ENCODE measurements around the gene SIGLEC7.
A peak's percentile ranks its signal among the peaks of the same experiment; 100 is the strongest.

The SIGLEC7 gene

GRCh38 chr19:51119101-51119500 is 23.0 kb upstream of the SIGLEC7 start:
- no peak for DNase-seq

- no peak for DNase-seq
Observed at GRCh38 chr19:51119611-51120010, 22.5 kb upstream of the SIGLEC7 start.

- DNase-seq, result no peak
Observed at GRCh38 chr19:51120160-51120559, 21.9 kb upstream of the SIGLEC7 start.

- no peak for DNase-seq
Observed at GRCh38 chr19:51121257-51121656, 20.8 kb upstream of the SIGLEC7 start.

- no peak for DNase-seq
Observed at GRCh38 chr19:51122112-51122981, 19.8 kb upstream of the SIGLEC7 start.

- DNase-seq, result no peak
Observed at GRCh38 chr19:51123381-51123800, 18.7 kb upstream of the SIGLEC7 start.

GRCh38 chr19:51123802-51124201 is 18.3 kb upstream of the SIGLEC7 start:
- DNase-seq, result no peak

GRCh38 chr19:51124216-51124615 is 17.9 kb upstream of the SIGLEC7 start:
- no peak for DNase-seq

GRCh38 chr19:51124729-51125128 is 17.4 kb upstream of the SIGLEC7 start, which contains the start of gene SIGLEC9:
Gene SIGLEC9, plus strand, starts transcription at chr19:51124906. Its CDS starts 69 bp downstream, at chr19:51124975.
- DNase-seq, result no peak

GRCh38 chr19:51125421-51126075 is 16.6 kb upstream of the SIGLEC7 start:
- DNase-seq, result no peak

- no peak for DNase-seq
Observed at GRCh38 chr19:51127032-51127431, 15.1 kb upstream of the SIGLEC7 start.

GRCh38 chr19:51127755-51128154 is 14.3 kb upstream of the SIGLEC7 start:
- DNase-seq, result no peak

GRCh38 chr19:51128227-51128626 is 13.9 kb upstream of the SIGLEC7 start:
- no peak for DNase-seq

- no peak for DNase-seq
Observed at GRCh38 chr19:51129716-51130115, 12.4 kb upstream of the SIGLEC7 start.

- DNase-seq, result peak; percentile 33
Observed at GRCh38 chr19:51131780-51132680, 10.1 kb upstream of the SIGLEC7 start.

GRCh38 chr19:51135004-51135403 is 7.1 kb upstream of the SIGLEC7 start:
- no peak for DNase-seq

- no peak for DNase-seq
Observed at GRCh38 chr19:51135986-51136762, 5.9 kb upstream of the SIGLEC7 start.

- no peak for DNase-seq
Observed at GRCh38 chr19:51136851-51137551, 5.1 kb upstream of the SIGLEC7 start.

GRCh38 chr19:51137792-51138425 is 4.2 kb upstream of the SIGLEC7 start:
- no peak for DNase-seq

- no peak for DNase-seq
Observed at GRCh38 chr19:51138549-51138979, 3.5 kb upstream of the SIGLEC7 start.

Data from right kidney (tissue), 1 donor.